H4 (cell line): ENCODE measurements around the gene ACTR3C. TPM values are rescaled to one million over a fixed set of nuclear protein-coding genes. Genes with fewer than 3 reads are reported as not detected.
"Not testable (repeated sequence)": the region's sequence is repeated elsewhere in the genome, so short reads cannot be mapped to it uniquely, and the experiment has no call there.

Experiments
- DNase-seq: peaks from one replicate; pipeline ENCODE4 v3.0.0-alpha.2; 2015; ENCODE audit warnings: low spot score
- total RNA-seq: library from RNA; depleted of rRNA; stranded (reverse); fragments of >200 nt; shearing (Covaris generic); gene quantifications from 2 replicates; pipeline ENCODE4 v1.2.3, GENCODE V29; 2014

The ACTR3C gene
- total RNA-seq, 1 experiment from 2014 or later: 0.23 TPM

DNA sequence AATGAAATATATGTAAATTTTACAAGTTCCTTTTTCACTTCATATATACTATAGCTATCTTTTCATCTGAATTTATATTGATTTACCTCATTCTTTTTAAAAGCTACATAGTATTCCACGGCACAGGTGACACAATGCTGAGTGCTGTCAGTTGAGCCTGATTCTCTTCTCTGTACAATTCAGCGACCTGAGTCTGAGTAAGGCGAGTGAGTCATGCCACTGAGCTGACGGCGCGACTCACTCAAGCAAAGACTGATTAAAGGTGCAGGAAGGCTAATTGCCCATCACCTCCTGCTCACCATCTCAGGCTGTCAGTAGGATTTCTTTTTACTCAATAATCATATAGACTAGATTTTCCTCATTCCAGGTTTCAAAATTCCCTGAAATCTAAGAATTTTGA is 39.7 kb downstream of the ACTR3C start:
- DNase-seq: not testable (repeated sequence)

DNA sequence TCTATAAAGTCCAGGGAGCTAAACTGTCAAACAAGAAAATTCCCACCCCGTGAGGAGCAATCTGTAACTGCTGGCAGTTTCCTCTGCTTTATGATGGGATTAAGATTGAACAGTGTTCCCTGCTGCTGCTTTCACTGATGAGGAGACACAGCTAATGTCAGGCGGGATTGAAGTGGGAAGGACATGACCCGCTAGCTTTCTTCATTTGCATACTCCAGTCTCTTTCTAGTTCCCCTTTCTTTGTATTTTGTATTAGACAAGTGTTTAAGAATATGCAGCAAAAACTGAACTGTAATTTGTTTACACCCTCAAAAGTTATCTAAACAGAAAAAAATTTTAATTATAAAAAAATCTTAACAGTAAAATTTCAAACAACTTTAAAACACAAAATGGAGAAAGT is 40.2 kb downstream of the ACTR3C start:
- DNase-seq: not testable (repeated sequence)

DNA sequence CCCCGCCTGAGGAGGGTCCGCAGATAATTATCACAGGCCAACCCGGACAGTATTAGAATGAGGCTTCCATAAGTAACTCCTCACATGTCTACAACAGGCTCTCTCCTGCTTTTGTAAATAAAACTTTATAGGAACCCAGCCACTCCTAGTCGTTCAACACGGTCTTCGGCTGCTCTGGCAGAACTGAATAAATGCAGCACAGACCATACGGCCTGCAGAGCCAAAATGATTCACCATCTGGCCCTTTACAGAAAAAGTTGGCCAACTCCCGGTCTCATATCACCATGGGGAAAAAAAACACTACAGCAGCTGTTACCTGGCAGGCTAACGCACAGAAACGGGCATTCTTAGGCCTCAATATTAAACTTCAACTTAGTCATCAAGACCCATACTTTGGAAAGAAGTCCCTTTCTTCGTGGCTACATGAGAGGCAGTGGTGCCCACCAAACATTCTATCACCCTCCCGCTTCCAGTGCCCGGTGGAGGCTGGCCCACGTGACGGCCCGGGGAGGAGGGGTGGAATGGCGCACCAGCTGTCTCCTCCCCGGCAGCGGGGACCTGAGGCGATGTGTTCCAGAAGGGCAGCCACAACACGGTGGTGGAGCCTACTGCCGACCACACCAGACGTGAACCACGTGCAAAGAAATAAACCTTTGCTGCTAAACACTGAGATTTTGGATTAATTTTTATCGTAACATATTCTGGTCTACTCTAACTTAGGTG is 41.5 kb downstream of the ACTR3C start:
- DNase-seq: not testable (repeated sequence)

DNA sequence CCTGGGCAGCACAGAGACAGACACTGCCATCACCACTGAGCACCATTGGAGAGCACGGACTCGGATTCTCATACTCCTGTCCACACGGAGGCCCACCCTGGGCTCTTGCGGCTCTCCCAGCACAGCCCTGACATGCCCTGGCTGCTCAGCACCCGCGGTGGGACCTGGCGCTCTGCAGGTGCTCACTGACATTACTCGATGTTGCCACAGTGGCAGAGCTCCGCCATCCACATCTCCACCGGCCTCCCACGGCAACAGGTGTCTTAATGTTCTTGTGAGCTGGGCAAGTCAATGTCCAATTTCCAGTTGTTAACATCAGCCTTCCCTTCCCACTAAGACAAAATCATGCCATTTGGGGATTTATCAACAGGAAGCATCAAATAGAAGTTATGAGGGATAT is 45.0 kb downstream of the ACTR3C start:
- DNase-seq: not testable (repeated sequence)

DNA sequence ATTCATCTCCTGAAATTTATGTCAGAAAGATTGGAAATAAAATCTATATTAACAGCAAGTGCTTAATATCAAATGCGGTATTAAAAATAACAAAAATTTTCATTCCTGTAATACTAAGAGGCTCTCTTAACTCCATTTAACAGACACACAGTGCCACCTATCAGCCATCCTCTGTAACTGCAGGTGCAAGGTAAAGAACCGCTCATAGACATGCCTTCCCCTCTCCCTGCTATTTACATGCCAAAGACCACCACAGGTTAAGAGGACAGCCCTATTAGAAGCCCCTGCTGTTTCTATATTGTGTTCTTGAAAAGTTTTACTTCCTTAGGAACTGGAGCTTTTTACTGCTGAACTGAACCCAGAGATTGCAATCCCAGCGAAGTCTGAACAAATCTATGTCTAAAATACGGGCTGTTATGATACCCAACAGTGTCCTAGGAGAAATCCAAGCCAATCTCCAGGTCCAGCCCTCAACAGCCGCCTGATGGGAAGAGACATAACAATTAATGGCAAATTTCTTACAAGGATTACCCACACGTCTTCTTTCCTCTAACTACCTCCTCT is 47.1 kb downstream of the ACTR3C start:
- DNase-seq: not testable (repeated sequence)

DNA sequence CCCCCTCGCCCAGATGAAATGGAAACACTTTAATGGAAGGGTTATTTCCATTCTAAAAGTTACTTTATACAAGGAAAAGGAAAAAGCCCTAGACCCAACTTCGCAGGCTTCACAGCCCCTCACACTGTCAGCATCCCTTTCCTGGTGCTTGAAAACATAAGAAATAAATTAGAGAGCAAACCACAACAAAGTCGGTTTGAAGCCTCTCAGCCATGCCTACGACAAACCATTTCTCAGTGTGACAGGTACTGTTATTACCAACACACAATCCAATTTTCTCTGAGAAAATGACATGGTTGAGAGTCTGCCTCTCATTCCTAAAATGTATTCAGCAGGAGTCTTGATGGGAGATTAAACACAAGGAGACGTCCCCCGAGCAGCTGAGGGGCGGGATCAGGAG is 51.4 kb downstream of the ACTR3C start:
- DNase-seq: not testable (repeated sequence)

DNA sequence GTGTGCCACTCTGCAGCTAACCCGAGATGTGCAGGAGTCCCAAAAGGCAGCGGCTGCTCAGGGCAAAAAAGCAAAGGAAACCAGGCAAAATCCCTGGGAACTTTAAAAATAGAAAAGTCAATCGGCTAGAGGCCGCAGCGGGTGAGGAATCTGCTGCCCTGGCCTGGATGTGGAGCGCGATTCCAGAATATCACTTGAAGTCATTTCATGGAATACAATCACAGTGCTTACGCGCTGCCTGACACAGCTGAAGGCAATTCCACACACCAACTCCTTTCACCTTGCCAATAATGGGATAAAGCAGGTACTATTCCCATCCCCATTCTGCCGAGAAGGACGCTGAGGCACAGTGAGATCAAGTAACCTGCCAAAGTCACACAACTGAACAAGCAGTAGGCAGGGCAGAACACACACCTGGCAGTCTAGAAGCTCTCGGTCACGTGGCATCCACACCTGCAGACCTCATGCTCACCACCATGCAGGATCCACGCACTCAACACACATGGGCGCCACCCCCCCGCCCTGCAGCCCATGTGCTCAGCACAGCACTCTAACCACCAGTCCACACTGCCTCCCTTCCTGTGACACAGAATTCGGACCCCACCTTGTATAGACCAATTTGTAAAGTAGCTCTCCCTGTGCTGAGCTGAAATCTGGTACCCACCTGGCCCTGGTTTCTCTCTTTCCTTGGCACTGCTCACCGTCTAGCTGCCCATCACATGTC is 53.1 kb downstream of the ACTR3C start:
- DNase-seq: not testable (repeated sequence)

DNA sequence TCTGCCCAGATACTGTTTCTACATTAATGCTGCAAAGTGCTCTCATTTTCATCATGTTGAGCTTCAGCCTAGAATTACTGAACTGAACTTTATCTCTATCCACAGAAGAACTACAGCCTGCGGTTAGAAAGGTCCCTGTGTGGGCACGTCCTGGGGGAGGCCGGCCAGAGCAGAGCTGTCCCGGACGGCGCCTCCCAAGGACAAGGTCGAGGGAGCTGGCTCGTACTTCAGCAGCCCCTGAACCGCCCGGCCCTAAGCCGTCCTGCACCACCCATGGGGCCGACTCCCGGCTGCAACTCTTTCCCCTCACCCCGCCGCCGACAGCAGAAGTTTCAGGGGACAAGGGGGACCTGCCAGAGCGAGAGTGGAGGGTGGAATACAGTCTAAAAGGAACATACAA is 54.5 kb downstream of the ACTR3C start:
- DNase-seq: not testable (repeated sequence)

DNA sequence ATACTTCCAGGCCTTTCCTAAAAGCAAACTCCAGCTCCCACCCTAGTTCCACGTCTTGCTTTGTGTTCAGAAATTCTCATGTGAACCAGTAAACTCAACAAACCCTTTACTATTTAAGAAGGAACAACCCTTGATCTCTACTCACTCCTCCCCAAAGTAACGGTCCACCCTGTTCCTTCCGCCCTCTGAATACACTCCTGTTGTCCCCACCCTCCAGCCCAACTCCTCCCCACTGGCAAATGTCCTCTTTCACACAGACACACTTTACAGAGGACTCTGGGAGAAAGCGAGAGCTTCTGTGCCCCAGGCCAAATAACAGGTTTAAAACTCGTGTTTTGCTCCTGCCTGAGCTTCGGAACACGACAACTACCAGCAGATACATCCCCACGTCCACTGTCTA is 55.1 kb downstream of the ACTR3C start:
- DNase-seq: not testable (repeated sequence)

DNA sequence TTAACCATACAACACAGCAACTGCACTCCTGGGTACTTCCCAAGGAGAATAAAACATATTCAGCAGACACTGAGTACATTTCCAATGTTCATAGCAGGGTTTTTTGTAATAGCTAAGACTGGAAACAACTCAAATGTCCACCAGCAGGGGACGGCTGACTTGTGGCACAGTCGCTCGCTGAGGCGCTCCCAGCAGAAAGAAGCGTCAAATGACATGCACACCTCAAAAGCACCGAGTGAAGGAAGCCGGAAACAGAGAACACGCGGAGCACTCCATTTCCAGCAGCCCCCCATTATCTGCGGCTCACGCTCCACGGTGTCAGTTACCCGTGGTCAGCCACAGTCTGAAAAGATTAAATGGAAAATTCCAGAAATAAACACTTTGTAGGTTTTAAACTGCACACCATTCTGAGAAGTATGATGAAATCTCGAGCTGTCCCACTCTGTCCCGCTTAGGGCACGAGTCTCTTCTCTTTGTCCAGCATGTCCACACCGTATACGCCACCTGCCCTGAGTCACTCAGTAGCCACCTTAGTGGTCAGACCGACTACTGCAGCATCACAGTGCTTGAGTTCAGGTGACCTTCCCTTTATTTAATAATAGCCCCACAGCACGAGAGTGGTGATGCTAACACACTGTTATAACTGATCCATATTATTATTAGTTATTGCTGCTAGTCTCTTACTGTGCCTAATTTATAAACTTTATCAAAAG is 56.2 kb downstream of the ACTR3C start:
- DNase-seq: not testable (repeated sequence)

DNA sequence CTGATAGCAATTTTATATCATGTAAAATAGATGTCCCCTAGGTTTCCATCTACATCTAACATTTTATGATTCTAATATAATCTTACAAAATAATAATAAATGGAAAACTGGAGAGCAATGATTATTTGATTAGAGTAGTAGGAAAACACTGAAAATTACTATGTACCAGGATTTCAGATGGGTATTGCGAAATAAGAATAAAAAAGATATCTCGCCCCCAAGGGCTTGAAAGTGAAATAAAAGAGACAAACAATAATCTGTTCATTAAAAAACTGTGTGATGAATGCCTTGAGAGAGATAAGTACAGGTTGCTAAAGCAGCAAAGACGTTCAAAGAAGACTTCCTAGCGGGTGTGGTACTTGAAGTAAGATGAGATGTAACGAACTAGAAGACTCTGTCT is 60.7 kb downstream of the ACTR3C start:
- not testable (repeated sequence) for DNase-seq

DNA sequence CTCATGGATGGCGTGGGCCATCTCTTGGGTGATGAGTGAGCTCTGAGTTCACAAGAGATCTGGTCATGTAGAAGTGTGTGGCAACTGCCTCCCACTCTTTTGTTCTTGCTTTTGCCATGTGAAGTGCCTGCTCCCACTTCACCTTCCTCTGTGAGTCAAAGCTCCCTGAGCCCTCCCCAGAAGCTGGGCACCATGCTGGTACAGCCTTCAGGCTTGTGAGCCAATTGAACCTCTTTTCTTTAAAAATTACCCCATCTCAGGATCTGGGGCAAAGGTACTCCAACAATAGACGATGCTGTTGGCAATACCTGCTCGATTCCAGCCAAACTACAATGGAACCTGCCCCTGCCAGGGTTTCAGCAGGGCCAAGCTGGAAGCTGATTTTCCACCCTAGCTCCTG is 75.6 kb downstream of the ACTR3C start:
- DNase-seq: not testable (repeated sequence)

DNA sequence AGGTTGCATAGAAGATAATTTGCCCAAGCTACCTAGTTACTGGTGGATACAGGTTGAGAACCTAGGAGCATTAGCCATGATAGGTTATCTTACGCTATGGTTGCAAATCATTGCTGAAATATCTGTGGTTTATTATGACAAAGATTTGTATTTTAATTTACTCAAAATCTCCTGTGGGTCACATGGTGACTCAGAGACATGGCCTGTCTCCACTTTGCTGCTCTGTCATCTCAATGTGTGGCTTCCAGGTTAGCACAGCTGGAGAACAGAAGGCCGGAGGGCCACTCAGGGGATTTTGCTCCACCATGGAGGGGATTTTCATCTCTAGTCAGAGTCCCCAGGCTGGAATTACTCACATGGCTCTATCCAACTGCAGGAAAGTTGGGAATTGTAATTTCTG is 78.1 kb downstream of the ACTR3C start:
- DNase-seq: not testable (repeated sequence)

DNA sequence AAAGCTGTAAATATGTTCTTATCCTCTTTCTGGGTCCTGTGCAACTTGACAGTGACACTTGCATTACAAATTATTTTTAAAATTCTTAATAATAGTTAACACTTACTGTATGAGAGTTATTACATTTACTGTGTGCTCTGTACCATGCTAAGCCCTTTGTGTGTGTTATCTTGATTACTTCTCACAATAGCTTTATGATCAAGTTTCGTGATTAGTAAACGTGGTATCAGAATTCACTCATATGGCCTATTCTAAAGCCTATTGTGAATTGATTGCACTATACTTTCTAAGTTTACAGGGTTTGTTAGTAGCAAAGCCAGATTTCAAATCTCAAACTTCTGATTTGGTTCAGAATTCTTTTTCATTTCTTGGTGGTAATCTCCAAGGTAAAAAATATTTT is 80.4 kb downstream of the ACTR3C start:
- not testable (repeated sequence) for DNase-seq

DNA sequence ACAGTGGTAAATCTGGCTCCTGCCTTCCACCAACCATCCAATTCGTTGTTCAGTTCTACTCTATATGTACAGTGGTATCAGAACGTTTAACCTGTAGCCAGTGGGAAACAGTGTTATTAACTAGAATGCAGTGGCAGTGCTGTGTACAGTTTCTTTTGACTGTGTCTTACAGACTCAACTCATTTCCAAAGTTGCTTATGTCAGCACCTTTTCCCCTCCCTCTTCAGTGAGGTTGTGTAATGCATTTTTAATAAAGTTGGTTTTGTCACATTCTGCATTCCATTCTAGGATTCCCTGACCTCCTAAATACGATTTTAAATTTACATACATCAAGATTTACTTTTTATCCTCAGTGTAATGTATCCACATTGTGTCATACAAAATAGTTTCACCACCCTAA is 97.9 kb downstream of the ACTR3C start:
- DNase-seq: not testable (repeated sequence)

DNA sequence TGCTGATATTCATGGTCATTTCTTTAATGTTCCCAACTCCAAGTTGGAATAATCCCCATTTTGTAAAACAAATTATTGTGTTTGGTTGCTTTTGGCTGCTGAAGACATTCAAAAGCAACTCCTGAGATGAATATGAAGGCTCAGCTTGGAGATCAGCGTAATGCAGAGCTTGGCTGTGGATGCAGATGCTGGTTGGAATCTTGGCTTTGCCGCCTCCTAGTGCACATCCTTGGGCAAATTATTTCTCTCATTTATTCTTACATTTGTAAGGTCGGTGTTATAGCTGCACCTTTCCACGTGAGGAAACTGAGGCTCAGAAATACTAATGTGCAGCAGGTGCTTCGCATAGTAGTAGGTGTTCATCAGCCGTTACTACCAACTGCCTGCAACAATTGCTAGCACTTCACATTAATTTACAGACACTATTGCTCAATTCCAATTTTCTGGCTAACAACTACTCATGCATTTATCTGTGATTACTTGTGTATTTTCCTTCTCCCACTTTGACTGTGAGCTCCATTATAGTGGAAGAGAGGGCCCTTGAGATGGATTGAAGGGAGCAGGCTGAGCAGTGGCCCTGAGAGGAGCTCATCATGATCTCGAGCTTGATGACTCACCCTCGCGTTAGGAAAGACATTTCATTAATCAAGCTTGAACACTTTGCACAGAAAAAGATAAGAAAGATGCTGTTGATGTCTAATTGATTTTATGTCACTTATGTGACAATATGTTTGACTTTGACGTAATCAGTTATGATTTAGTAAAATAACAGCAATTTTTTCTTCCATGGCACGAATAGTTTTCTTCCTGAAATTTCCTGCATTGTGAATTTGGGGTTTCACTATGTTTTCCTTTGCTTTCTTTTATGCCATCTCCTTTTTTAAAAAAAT is 101.0 kb downstream of the ACTR3C start:
- DNase-seq: not testable (repeated sequence)

DNA sequence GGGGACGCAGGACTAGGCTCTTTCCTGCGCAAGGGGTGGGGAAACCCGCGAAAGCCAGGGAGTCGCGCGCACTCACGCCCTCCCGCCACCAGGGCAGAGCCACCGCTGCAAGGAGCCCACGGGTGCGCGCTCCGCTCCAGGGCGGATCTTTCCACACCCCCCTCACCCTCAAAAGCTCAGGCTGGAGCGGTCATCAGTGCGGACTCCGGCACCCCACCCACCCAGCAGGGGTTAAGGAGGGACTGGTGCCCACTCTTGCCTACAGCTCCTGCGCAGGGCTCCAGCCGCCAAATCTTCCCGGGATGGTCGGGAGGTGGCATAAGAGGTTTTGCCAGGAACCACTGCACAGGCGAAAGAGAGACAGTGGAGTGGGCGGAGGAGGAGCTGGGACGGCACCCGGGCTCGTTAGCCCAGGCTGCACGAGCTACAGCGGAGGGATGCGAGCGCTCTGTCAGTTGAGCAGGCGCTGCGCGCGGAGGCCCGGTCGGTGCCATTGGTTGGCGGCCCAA is 102.6 kb downstream of the ACTR3C start:
- DNase-seq: not testable (repeated sequence)

DNA sequence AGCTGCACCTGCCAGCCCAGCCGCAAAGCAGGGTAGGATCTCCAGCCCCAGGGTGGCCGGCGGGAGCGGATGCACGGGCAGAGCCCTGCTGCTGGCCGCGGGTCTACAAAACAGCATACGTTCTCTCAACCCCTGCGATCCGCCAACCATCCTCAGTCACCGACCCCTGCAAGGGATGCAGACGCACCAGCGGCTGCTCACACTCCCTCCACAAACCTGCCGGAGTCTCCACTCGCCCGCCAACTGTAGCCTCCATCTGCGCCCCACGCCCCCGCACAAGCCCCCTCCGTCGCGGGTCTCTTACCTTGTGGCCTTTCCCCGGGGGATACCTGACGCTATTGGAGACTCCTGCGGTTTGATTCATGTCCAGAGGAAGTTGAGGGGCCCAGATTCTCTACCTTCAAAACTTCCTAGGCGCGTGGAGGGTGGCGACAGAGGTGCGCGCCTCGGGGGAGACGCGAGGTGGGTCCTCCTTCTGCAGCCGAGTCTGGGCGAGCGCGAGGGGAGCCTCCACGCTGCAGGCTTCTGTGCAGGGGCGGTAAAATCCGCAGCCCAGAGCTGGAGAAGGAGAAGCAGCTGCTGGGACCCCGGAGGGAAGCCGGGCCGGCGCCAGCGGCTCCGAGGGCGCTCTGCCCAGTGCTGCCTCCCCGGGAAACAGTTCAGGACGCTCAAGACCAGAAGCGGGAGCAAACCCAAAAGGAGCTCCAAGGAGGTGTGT is 103.2 kb downstream of the ACTR3C start:
- not testable (repeated sequence) for DNase-seq

DNA sequence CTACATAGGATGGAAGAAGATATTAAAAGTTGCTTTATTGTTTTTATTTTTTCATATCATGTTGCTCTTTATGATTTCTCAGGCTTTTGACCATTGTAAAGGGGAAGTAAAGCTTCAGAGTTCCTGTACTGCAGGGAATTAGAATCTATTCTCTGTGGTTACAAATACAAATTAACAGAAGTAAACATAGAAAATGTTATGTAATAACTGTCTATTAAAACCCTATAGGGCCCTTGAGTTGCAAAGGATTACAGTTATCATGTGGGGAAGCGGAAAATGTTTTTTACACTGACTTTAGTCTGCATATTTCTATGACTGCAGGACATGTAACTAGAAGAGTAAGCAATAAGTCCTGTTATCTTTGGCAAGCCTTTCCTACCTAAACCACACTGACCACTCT is 116.5 kb downstream of the ACTR3C start:
- not testable (repeated sequence) for DNase-seq

DNA sequence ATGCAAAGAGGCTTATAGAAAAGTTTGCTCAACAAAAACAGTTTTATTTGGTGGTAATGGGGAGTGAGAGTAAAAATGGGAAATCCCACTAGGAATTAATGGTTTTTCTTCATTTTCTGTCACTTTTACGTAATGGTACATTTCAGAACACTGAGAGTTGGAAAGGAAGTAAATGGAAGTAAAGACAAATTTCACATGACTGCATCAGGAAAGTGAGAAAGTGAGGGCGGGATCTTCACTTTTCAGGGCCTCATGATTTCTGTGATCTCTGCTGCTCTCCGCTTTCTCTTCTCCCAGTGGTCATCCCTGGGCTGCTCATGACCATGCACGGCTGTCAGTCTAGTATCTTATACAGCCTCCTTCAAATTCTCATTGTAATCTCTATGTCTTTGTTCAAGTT is 117.5 kb downstream of the ACTR3C start:
- DNase-seq: not testable (repeated sequence)
